Stimulated activated CD4-positive, alpha-beta T cell treated with anti-CD3 and anti-CD28 coated beads, Interleukin-4, amount 100 ng/mL, for 48 hours (primary cell): ENCODE results near the gene SPOCK1.
"Not testable (repeated sequence)": the region's sequence is repeated elsewhere in the genome, so short reads cannot be mapped to it uniquely, and the experiment has no call there.

Experiments used
- DNase-seq, 2 donors: peaks; one replicate each; pipeline ENCODE4 v3.0.0-alpha.2; 2020; ENCODE audit warnings: low read depth in 2 of 2

The SPOCK1 gene

DNA sequence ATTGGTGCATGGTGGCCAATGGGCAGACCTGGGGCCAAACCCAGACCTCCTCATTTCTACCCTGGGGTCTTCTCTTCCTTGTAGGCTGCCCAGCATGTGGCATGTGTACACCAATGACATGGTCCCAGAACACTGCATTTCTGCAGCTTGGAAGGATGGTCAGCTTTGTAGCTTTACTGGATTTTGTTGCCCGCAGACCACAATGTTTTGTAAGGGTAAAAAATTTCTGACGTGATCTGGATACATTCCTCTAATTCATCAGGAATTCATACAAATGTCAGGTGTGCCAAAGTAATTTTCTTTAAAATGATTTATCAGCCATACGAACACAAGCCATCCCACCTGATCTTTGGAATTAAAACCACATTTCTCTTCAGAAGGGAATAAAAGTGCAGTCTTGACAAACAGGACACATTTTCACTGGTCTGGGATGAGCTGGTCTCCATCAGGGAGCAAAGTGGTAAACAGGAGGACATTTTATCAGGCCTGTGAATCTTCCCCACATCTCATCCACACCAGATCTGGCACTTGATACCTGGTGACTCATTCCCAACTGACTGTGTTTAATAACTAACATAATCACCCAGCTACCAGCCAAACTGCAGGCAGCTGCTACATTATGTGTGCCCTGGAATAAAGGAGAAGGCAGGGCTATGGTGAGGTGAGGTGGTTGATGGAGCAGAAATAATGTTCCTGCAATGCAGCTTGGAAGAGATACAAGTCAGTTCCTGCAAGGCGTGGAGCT, 103.9 kb downstream of the SPOCK1 start:
- DNase-seq, result no peak

DNA sequence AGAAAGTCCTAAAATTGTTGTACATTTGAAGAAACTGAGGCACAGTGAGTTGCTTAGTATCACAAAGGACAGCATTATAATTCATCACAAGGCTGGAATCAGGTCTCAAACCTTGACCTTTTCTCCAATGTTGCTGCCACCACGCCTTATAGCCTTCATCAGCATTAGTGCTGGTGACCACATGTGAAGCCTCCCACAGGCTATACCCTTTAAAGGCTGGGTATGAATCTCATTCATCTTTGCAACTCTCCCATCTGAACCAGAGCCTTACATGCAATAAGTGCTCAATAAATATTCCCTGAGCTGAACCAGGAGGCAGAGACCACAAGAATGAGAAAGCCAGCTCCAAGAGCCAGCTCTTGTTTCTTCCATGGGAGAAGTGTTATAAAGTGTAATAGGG, 104.7 kb downstream of the SPOCK1 start:
- DNase-seq, result no peak

DNA sequence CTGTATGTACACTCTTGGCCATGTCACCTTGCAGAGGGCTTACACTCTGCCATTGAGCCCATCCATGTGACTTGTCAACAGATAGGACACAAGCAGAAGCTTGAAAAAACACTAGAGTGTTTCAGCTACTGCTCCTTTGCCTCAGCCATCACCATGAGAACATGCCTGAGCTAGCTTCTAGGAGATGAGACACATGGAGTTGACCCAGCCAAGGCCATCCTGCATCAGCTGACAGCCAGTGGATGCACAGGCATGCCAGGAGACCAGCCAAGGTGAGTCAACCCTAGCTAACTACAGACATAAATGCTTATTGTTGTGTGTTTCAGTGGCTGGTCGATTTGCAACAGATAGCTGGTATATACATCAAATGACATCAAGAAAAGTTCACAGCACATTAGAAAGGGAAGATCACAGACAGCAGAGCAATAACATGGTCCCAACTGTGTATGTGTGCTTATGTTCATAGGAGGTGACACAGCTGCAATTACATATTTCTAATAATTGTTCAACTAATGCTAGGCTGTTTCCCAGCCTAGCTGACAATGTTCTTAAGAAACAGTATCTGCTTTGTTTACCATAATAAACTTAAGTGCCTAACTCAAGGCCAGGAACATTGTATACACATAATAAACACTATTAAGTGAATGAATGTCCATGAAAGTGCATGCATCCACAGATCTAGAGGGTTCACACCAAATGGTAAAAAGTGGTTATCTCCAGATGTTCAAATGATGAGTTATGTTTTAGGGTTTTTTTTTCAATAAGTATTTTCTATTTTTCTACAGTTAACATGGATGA, 105.7 kb downstream of the SPOCK1 start:
- no peak for DNase-seq

DNA sequence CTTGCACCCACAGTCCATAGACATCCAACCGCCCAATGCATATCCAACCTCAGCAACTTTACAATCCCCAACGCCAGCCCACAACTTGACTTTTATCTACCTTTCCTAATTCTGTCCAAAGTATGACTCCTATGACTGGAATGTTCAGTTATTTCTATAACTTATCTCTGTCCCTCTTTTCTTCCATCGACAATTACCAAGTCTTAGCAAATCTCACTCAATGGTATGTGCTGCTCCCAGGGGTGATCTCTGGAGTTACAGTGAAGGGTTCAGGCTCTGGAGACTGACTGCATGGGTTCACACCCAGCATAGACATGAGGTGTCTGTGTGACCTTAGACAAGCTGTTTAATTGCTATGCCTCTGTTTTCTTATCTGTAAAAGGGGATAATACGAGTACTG, 106.9 kb downstream of the SPOCK1 start:
- no peak for DNase-seq

DNA sequence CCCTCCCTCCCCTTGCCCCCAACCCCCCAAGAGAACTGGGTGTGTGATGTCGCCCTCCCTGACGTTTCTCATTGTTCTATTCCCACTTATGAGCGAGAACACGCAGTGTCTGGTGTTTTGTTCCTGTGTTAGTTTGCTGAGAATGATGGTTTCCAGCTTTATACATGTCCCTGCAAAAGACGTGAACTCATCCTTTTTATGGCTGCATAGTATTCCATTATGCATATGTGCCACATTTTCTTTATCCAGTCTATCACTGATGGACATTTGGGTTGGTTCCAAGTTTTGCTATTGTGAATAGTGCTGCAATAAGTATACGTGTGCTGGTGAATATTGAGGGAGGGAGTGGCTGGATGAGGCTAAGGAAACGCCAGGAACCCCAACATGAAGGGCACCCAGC, 108.1 kb downstream of the SPOCK1 start:
- not testable (repeated sequence) for DNase-seq

DNA sequence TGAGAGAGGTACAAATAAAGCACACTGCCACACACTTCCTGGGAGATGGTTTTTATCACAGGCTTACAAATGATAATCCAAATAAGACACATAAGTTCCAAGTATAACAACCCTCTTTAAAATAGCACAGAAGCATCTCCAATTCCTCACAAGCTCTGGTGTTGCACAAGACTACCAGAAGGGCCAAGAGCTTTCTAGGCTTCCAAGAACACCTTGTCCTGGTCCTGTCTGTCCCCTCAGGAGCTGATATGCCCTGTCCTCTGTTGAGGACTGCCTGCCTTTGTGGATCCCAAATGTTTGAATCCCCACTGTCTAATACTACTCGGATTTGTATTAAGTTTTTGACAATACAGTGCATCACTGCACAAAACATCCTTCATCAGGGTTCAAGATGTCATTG, 110.1 kb downstream of the SPOCK1 start:
- DNase-seq, result no peak

DNA sequence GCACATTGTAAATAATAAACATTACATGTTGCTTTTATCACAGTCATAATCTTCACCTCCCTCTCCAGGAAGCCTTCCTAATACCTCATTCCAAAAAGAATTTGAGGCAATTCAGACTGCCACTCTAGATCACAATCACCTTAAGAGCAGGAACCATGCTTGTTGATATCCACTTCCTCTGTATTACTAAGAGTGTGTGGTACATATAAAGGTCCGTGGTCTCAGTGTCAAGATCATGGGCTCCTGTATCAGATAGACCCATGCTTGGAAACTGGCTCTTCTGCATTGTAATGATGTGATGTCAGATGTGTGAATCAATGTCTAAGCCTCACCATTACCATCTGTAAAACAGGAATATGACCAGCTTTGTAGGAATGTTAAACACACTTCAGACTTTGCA, 114.1 kb downstream of the SPOCK1 start:
- no peak for DNase-seq

DNA sequence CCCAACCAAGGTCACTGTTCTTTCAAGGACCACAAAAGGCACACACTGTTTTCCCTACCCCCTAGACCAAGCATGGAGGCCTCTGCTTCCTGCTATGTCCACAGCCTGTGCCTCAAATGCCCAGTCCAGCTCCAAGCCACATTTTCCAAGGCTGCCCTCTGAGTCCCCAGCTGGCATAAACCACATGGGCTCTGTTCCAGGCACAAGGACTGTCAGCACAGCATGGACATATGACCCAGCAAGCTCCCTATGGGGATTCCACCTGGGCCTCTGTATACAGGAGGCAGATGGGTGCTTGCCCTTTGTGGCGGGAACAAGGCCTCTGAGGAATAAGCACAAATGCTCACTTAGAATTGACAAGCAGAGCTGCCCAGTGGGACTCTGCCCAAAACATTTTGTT, 115.2 kb downstream of the SPOCK1 start:
- DNase-seq, result no peak

DNA sequence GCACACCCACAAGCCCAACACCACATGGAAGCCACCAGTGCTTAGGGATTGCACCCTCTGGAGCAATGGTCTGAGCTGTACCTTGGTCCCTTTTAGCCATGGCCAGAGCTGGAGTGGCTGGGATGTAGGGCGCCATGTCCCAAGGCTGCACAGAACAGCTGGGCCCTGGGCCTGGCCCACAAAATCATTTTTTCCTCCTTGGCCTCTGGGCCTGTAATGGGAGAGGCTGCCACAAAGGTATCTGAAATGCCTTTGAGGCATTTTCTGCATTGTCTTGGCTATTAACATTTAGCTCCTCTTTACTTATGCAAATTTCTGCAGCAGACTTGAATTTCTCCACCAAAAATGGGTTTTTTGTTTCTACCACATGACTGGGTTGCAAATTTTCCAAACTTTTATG, 117.6 kb downstream of the SPOCK1 start:
- no peak for DNase-seq

DNA sequence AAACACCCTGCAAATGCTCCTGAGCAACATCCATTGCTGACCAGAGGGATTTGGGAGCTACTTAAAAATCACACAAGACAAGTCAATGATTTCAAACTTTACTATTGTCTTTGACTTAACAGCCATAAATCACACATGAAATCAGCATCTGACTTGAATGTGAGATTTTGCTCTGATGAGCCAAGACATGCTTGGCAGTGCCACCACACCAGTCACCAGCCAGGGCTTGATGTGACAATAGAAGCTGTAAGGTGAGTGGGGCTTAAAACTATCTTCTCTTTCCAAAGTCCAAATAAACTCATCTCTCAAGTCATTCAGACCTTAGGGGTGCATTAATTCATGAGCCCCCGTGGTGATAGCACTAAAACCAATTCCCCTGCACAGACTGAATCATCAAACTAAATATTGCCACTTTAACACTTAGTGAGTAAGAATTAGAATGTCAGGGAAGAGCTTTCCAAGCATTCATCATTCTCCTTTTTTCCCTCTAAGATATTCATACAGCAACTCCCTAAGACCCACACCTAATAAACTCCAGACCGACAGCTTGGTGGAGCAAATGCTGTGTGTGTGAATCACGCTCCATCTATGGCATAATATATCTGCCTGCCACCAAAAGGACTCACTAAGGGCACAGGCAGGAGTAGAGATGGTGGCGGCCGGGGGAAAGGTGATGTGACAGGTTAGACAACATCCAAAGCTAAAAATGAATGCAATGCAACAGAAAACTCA, 119.4 kb downstream of the SPOCK1 start:
- DNase-seq, result no peak

DNA sequence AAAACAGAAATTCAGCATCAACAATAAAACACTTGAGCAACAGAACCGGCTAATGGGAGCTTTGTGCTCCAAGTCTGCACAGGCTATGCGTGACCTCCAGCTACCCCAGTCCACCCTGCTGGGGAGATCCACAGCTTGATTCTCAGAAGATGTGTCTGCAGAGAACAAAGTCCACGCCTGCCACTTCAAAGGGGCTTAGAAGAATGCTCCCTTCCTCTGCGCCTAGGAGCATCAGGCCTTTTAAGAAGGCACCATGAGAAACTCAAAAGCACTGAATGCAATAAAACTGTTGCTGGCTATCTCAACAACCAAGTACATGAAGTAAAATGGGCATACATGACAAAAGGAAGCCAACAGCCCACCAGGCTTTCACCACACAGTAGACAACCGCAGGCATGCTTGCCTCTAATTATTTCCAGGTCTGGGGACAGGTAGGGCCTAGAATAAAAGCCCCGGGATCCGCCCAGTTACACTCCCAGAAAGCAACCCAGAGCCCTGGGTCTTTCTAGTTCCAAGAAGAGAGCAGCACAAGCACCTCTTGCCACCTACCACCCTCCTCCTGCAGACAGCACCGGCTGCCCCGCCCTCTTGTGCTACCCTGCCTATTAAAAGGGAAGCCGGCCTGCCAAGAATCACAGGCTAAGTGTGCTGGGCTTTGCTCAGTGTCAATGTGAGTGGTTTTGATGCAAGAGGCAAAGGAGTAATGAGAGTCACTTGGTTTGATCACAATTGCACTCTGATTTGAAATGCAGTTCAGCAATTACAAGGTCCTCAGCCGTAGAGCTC, 123.2 kb downstream of the SPOCK1 start:
- DNase-seq, result no peak

DNA sequence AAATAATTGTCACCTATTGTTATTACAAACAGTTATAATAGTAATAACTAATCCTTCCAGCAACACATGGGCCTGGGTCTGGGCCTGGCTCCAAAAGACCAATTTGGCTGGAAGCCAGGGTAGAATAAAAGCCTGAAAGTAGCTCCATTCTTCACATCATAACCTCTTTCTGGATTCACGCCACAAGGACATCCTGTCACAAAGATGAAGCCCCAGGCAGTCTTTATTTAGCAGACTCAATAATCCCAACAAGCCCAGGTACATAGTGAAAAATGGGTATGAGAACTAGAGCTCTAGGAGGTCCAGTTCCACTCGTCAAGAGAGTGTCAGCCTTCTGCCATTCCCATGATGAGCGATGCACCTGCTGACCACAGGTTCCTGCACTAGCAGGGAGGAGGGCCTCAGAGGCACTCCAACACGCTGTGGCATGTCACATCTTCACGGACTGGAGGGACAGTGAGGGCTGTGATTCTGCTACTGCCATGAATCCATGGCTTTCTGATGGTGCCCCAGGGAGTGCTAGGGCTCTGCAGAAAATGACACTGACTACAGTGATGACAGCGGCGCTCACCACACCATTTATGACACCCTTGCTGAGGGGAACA, 124.9 kb downstream of the SPOCK1 start:
- DNase-seq, result no peak

DNA sequence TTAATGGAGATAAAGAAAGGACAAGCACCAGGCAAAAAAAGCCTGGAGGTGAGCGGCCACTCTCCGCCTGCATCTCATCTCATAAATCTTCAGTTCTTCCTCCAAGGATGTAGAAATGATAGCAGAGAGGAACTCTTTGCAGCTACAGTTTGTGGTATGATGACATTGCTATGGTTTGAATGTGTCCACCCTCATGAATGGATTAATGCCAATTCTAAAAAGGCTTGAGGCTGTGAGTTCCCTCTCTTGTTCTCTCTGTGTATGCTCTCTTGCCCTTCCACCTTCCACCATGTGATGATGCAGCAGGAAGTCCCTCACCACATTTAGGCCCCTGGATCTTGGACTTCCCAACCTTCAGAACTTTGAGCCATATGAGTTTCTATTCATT, 126.4 kb downstream of the SPOCK1 start:
- DNase-seq, result no peak

DNA sequence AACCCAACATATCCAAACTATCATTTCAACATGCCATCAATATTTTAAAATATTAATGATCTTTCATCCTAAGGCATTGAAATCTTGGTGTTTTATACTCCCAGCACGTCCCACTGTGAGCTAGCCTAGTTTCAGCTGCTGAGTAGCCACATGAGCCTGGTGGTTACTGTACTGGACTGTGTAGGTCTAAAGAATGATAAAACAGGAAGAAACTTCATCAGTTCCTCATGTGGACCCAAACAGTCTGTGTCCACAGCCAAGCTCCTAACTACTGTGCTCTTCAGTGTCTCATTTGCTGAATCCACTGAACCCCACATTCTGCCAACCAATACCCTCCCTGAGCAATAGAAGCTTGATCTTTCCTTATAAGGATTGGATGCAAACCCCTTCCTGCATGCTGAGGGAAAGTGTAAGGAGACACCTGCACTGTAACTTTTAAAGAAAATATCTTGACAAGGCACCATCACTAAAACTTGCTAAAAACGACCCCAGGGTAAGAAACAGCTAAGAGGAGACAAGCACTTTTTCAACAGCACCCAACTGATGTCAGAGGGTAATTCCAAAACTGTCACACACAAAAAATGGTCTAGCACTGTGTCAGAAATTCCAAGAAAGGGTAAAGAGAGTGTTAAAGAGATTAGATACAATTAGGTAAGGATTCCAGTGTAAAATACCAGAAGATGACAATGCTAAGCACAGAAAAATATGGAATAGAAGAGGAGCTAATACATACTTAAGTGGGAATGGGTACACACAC, 126.9 kb downstream of the SPOCK1 start:
- DNase-seq, result no peak

DNA sequence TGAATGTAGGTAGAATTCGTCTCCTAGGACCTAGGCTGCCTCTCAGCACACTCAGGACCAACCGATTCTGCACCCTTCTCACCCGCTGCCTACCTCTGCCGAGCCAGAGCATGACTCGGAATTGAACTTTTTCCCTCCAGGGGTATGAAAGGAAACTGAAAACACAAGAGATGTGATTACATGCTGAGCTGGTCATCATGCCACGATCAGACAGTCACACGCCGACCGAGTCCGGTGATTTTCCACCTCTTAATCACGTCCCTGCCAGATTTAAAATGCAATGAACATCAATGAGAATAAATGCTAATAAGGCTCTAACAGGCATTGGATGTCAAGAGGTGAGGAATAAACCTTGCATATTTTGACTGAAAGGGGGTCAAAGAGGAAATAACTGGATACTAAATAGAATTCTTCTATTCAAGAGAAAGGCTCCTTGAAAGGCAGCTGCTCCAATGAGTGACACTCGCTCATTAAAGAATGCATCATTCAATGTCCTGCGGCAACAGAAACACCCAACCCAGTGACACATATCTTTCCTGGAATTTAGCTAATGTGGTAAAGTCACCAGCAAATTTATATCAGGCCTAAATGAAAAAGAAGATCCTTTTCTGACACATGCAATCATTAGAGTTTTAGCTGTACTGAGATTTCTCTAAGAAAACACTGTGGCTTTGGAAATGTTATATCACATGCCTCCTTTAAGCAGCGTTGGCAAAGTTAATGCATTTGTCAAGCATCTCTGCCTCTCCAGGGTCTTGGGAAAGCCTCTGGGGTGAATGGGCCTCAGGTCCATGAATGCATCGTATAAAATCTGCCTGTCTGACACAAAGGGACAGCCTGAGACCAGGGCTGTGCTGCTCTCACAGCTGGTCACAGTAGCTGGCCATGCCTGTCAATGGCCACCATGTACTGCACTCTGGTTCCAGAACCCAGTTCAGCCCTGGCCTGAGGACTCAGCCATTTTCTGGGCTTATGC, 128.7 kb downstream of the SPOCK1 start:
- DNase-seq, result no peak

DNA sequence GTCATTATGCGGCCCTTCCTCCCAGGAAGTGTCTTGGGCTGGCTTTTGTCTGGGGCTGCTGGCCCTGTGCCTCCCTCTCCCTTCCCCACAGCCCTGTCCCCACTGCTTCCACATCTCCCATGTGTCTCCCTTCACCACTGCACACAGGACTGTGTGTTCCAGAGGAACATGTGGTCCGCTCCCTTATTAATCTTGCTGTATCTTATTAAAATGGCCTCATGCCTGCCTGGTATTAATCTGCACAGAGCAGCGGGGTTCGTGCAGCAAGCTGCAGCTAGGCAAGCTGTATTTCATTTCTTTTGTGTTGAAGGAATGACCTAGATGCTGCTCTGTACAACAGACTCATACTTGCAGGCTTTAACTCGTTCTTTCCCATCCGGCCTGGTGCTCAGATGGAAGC, 130.5 kb downstream of the SPOCK1 start:
- DNase-seq, result no peak

DNA sequence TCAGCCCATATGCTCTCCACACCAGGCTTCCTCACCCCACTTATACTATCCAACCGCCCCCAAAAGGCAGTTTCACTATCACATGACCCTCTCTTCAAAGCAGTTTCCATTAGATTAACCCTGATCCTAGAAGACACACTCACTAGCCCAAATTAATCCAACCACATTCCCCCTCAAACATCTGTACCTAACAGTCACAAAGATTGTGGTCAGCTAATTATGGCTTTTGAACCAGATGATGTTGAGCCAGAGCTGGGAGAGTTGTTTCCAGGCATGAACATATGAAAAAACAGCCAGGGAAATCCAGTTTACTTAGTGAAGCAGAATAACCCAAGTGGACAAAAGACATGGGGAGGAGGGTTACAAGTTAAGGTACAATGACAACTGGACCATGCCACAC, 131.2 kb downstream of the SPOCK1 start:
- no peak for DNase-seq

DNA sequence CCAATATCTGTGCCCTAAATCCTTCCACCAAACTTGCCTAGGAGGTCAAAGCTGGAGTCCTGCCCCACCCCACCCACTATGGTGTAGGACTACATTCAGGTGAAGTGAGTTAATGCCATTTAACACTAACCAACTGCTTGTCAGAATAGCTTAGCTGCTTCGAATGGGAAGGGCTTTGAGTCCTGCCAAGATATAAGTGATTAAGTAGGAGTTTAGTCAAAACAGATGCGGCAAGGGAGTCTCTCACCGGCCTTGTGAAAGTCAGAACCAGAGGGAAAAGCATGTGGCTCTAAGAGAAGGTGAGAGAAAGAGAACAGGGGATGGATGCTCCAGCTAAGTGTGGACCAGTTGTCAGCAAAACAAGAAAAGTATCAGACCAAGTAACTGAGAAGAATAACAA, 132.6 kb downstream of the SPOCK1 start:
- no peak for DNase-seq

DNA sequence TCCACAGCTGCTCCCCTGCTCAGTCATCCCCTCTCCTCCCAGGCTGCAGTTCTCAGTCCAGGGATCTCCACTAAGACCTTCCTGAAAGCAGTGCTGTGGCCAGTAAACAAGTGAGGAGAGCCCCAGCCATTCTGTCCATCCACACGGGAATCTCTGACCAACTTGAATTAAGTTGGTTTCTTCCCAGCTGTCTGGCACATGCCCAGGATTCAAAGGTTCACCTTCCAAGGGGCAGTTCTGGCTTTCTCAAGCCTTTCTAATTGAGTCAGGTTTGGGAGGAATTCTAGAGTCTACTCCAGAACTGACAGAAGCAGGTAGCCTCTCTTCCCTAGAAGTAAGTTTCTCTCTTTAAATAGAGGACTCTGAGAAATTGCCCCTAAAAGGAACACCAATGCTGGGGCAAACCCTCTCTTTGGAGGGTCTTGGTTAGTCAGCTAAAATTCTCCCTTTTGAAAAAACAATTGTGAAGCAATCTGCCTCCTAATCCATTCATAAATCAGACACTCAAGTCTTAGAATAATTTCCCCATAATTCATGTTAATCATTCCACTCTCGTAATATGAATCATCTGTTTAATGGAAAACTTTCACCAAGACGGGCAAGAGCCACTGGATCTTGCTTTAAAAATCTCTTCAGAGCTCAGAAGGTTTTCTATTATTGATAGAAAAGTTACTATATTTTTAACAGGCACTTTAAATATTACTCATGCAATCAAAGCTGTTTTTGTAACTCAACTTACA, 133.8 kb downstream of the SPOCK1 start:
- DNase-seq, result no peak
